Central memory CD8-positive, alpha-beta T cell (primary cell): ENCODE data around the gene ARHGAP10.

ENCODE experiments used
- ATAC-seq: fragments of 150-1000 bp; cut with Tn5 transposase; replicated peaks from 2 replicates; pipeline ENCODE4 v1.10.0; 2022; ENCODE audit warnings: mild to moderate bottlenecking, moderate FRiP score, moderate number of reproducible peaks; ENCODE audit not compliant: poor library complexity, severe bottlenecking; ENCODE audit errors: extremely low read depth
- DNase-seq, 2 donors: peaks; one replicate each; pipeline ENCODE4 v3.0.0; 2021; ENCODE audit warnings: low spot score in 2 of 2
- H3K27ac Mint-ChIP-seq: one replicate; pipeline ENCODE4 v1.8.0; 2022; ENCODE audit warnings: low read depth, mild to moderate bottlenecking, moderate library complexity, mixed read lengths
- H3K27me3 Mint-ChIP-seq: one replicate; pipeline ENCODE4 v1.8.0; 2022; ENCODE audit warnings: mixed read lengths
- H3K36me3 Mint-ChIP-seq: one replicate; pipeline ENCODE4 v1.8.0; 2022; ENCODE audit warnings: mild to moderate bottlenecking, moderate library complexity, mixed read lengths; ENCODE audit not compliant: insufficient read depth
- H3K4me1 Mint-ChIP-seq: one replicate; pipeline ENCODE4 v1.8.0; 2022; ENCODE audit warnings: mixed read lengths
- H3K4me3 Mint-ChIP-seq: one replicate; pipeline ENCODE4 v1.8.0; 2022; ENCODE audit warnings: mild to moderate bottlenecking, moderate library complexity, mixed read lengths
- H3K9me3 Mint-ChIP-seq: one replicate; pipeline ENCODE4 v1.8.0; 2022; ENCODE audit warnings: mixed read lengths

Gene ARHGAP10

GRCh38 chr4:147969573-147970385 lies 237.9 kb downstream of the ARHGAP10 start:
- ATAC-seq, result no peak
- no peaks in the 10 kb centered on the region for H3K27me3 Mint-ChIP-seq
- H3K27ac Mint-ChIP-seq, result no peak overlapping the region
- H3K9me3 Mint-ChIP-seq, result no peaks in the 10 kb centered on the region
- DNase-seq, result no peak
- no peak overlapping the region for H3K4me3 Mint-ChIP-seq
- H3K4me1 Mint-ChIP-seq, result no peaks in the 10 kb centered on the region
- H3K36me3 Mint-ChIP-seq, result no peaks in the 10 kb centered on the region

- DNase-seq, result no peak
- Mint-ChIP-seq H3K27ac (no peak overlapping the region), H3K36me3 (no peaks in the 10 kb centered on the region), H3K4me3 (no peak overlapping the region), H3K27me3 (no peaks in the 10 kb centered on the region), H3K4me1 (no peaks in the 10 kb centered on the region), H3K9me3 (no peaks in the 10 kb centered on the region)
- ATAC-seq, result no peak
Measured at GRCh38 chr4:147971116-147971515, 239.2 kb downstream of the ARHGAP10 start.

- no peaks in the 10 kb centered on the region for H3K9me3 Mint-ChIP-seq
- H3K36me3 Mint-ChIP-seq, result no peaks in the 10 kb centered on the region
- ATAC-seq, result no peak
- peaks cover 16% of the 10 kb centered on the region for H3K4me1 Mint-ChIP-seq
- no peak for DNase-seq
- no peaks in the 10 kb centered on the region for H3K27me3 Mint-ChIP-seq
- H3K4me3 Mint-ChIP-seq, result no peak overlapping the region
- H3K27ac Mint-ChIP-seq, result no peak overlapping the region
Measured at GRCh38 chr4:147975325-147975724, 243.4 kb downstream of the ARHGAP10 start.

GRCh38 chr4:147975933-147976928 lies 244.3 kb downstream of the ARHGAP10 start:
- Mint-ChIP-seq H3K4me3 (no peak overlapping the region), H3K27ac (no peak overlapping the region), H3K36me3 (no peaks in the 10 kb centered on the region), H3K4me1 (peaks cover 25% of the 10 kb centered on the region), H3K9me3 (no peaks in the 10 kb centered on the region), H3K27me3 (no peaks in the 10 kb centered on the region)
- DNase-seq (no peak), ATAC-seq (no peak)

- Mint-ChIP-seq H3K4me1 (peaks cover 35% of the 10 kb centered on the region), H3K36me3 (no peaks in the 10 kb centered on the region), H3K9me3 (no peaks in the 10 kb centered on the region), H3K4me3 (no peak overlapping the region), H3K27me3 (no peaks in the 10 kb centered on the region), H3K27ac (peak overlapping the region; percentile 47)
- DNase-seq, result no peak
- no peak for ATAC-seq
Measured at GRCh38 chr4:147980586-147980985, 248.7 kb downstream of the ARHGAP10 start.

- DNase-seq (no peak), ATAC-seq (no peak)
- Mint-ChIP-seq H3K9me3 (no peaks in the 10 kb centered on the region), H3K27ac (peak overlapping the region; percentile 47), H3K36me3 (no peaks in the 10 kb centered on the region), H3K27me3 (no peaks in the 10 kb centered on the region), H3K4me1 (peaks cover 35% of the 10 kb centered on the region), H3K4me3 (no peak overlapping the region)
Measured at GRCh38 chr4:147981305-147981704, 249.4 kb downstream of the ARHGAP10 start.

GRCh38 chr4:147984065-147984777 lies 252.3 kb downstream of the ARHGAP10 start:
- no peak overlapping the region for H3K4me3 Mint-ChIP-seq
- H3K4me1 Mint-ChIP-seq, result peaks cover 25% of the 10 kb centered on the region
- DNase-seq (no peak), ATAC-seq (no peak)
- peak overlapping the region; percentile 5 for H3K27ac Mint-ChIP-seq
- no peaks in the 10 kb centered on the region for H3K36me3 Mint-ChIP-seq
- H3K9me3 Mint-ChIP-seq, result no peaks in the 10 kb centered on the region
- no peaks in the 10 kb centered on the region for H3K27me3 Mint-ChIP-seq

GRCh38 chr4:147984778-147985138 lies 252.9 kb downstream of the ARHGAP10 start:
- Mint-ChIP-seq H3K27me3 (no peaks in the 10 kb centered on the region), H3K4me1 (peaks cover 23% of the 10 kb centered on the region), H3K4me3 (no peak overlapping the region), H3K27ac (no peak overlapping the region), H3K36me3 (no peaks in the 10 kb centered on the region), H3K9me3 (no peaks in the 10 kb centered on the region)
- no peak for ATAC-seq
- no peak for DNase-seq

- Mint-ChIP-seq H3K4me1 (peaks cover 19% of the 10 kb centered on the region), H3K9me3 (no peaks in the 10 kb centered on the region), H3K36me3 (no peaks in the 10 kb centered on the region), H3K27me3 (no peaks in the 10 kb centered on the region), H3K4me3 (no peak overlapping the region), H3K27ac (no peak overlapping the region)
- DNase-seq, result no peak
- ATAC-seq, result no peak
Measured at GRCh38 chr4:147985376-147985775, 253.5 kb downstream of the ARHGAP10 start.

- ATAC-seq, result no peak
- no peak overlapping the region for H3K4me3 Mint-ChIP-seq
- no peaks in the 10 kb centered on the region for H3K9me3 Mint-ChIP-seq
- peaks cover 7% of the 10 kb centered on the region for H3K4me1 Mint-ChIP-seq
- no peak for DNase-seq
- no peak overlapping the region for H3K27ac Mint-ChIP-seq
- no peaks in the 10 kb centered on the region for H3K27me3 Mint-ChIP-seq
- H3K36me3 Mint-ChIP-seq, result no peaks in the 10 kb centered on the region
Measured at GRCh38 chr4:147987252-147987651, 255.4 kb downstream of the ARHGAP10 start.

- no peaks in the 10 kb centered on the region for H3K27me3 Mint-ChIP-seq
- H3K4me1 Mint-ChIP-seq, result no peaks in the 10 kb centered on the region
- ATAC-seq (no peak), DNase-seq (no peak)
- no peak overlapping the region for H3K4me3 Mint-ChIP-seq
- H3K9me3 Mint-ChIP-seq, result no peaks in the 10 kb centered on the region
- H3K27ac Mint-ChIP-seq, result no peak overlapping the region
- H3K36me3 Mint-ChIP-seq, result no peaks in the 10 kb centered on the region
Measured at GRCh38 chr4:147991543-147992283, 259.8 kb downstream of the ARHGAP10 start.

- Mint-ChIP-seq H3K36me3 (no peaks in the 10 kb centered on the region), H3K27me3 (no peaks in the 10 kb centered on the region), H3K4me1 (no peaks in the 10 kb centered on the region), H3K4me3 (no peak overlapping the region), H3K27ac (no peak overlapping the region), H3K9me3 (no peaks in the 10 kb centered on the region)
- no peak for DNase-seq
- no peak for ATAC-seq
Measured at GRCh38 chr4:147994076-147994475, 262.2 kb downstream of the ARHGAP10 start.
